ENCODE results near the gene TRPC3. TPM values are rescaled to one million over a fixed set of nuclear protein-coding genes. Genes with fewer than 3 reads are reported as not detected.

Gene TRPC3
- total and polyA plus RNA-seq, 2 experiments from 2014 or later = 0.22 TPM; not detected in 1

GRCh38 chr4:121953860-121954259, 2.0 kb upstream of the TRPC3 start:
- no peak for DNase-seq
- Histone ChIP-seq H4K20me1 (ENCODE audit: insufficient read depth) (no peaks in the 10 kb centered on the region), H3K4me1 (ENCODE audit: insufficient read depth) (no peaks in the 10 kb centered on the region), H3K4me3 (no peak overlapping the region), H3K9me3 (ENCODE audit: low read depth) (no peaks in the 10 kb centered on the region), H3F3A (ENCODE audit: insufficient read depth) (no peaks in the 10 kb centered on the region), H3K79me2 (ENCODE audit: insufficient read depth) (no peaks in the 10 kb centered on the region), H2AFZ (no peak overlapping the region), H3K27me3 (replicated peaks; ENCODE audit: insufficient read depth) (peaks cover 64% of the 10 kb centered on the region), H3K27ac (no peak overlapping the region), H3K36me3 (ENCODE audit: low read depth) (no peaks in the 10 kb centered on the region), H3K9ac (no peak overlapping the region), H3K4me2 (ENCODE audit: unreplicated experiment) (no peak overlapping the region), H3K9me2 (ENCODE audit: insufficient read depth) (no peaks in the 10 kb centered on the region)
- in situ Hi-C loops (cut with MboI) = no loop called here
- TF ChIP-seq EZH2phosphoT487 (IDR thresholded peaks at IDR 0.05; ENCODE audit: insufficient read depth, low read depth) (no peak), EZH2 (IDR thresholded peaks at IDR 0.05; ENCODE audit: insufficient read depth, poor library complexity, severe bottlenecking) (no peak)

GRCh38 chr4:121952290-121952689, 430 bp upstream of the TRPC3 start:
- Histone ChIP-seq H4K20me1 (ENCODE audit: insufficient read depth) (no peaks in the 10 kb centered on the region), H3K4me3 (0 out of 2 replicates have a peak overlapping the region, but pooled peaks have one; percentile 73), H3K9ac (no peak overlapping the region), H3K9me2 (ENCODE audit: insufficient read depth) (no peaks in the 10 kb centered on the region), H3K9me3 (ENCODE audit: low read depth) (no peaks in the 10 kb centered on the region), H2AFZ (no peak overlapping the region), H3K79me2 (ENCODE audit: insufficient read depth) (no peaks in the 10 kb centered on the region), H3K4me2 (ENCODE audit: unreplicated experiment) (peak overlapping the region; percentile 87), H3F3A (ENCODE audit: insufficient read depth) (no peaks in the 10 kb centered on the region), H3K4me1 (ENCODE audit: insufficient read depth) (no peaks in the 10 kb centered on the region), H3K27me3 (replicated peaks; ENCODE audit: insufficient read depth) (peaks cover 68% of the 10 kb centered on the region), H3K36me3 (ENCODE audit: low read depth) (no peaks in the 10 kb centered on the region), H3K27ac (no peak overlapping the region)
- TF ChIP-seq EZH2phosphoT487 (IDR thresholded peaks at IDR 0.05; ENCODE audit: insufficient read depth, low read depth) (no peak), EZH2 (IDR thresholded peaks at IDR 0.05; ENCODE audit: insufficient read depth, poor library complexity, severe bottlenecking) (peak; percentile 72)
- DNase-seq = no peak
- 44 to 46% methylated on average over 7 of the region's 7 CpGs for WGBS, 2 experiments (ENCODE audit: low coverage in 1 of 2, low lambda C conversion rate in 2 of 2, missing lambda C conversion rate in 2 of 2)
- in situ Hi-C loops (cut with MboI) = no loop called here

GRCh38 chr4:121950680-121951520, 960 bp downstream of the TRPC3 start:
- H3F3A ChIP-seq (ENCODE audit: insufficient read depth) = no peaks in the 10 kb centered on the region

DNA sequence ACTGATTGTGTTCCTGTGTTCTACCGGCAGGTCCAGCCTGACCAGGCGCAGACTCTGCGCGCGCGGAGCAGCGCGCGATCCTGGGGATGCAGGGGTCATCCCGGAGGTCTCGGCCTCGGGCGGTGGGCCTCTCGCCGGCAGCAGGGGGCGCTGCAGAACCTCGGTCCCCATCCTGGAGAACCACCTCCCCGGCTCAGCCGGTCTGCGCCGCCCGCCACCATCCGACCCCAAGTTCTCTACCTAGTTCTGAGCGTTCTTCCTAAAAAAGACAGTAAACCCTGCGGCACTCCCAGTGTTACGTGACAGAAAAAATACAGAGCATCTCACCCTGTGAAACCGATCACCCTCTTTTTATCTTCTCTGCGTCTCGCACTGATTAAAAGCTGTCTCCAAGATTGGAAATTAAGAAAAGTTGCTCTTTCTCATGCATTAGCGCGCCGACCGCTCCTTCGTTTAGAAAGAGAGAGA, 1.6 kb downstream of the TRPC3 start:
- WGBS, 2 experiments (ENCODE audit: low coverage in 1 of 2, low lambda C conversion rate in 2 of 2, missing lambda C conversion rate in 2 of 2) = 10 to 11% methylated on average over 34 of the region's 34 CpGs
- no peaks in the 10 kb centered on the region for H3K79me2 ChIP-seq (ENCODE audit: insufficient read depth)
- H2AFZ ChIP-seq = peak overlapping the region; percentile 91
- TF ChIP-seq EZH2phosphoT487 (IDR thresholded peaks at IDR 0.05; ENCODE audit: insufficient read depth, low read depth) (no peak), EZH2 (IDR thresholded peaks at IDR 0.05; ENCODE audit: insufficient read depth, poor library complexity, severe bottlenecking) (peak; percentile 63)
- H3K4me3 ChIP-seq = peak overlapping the region; percentile 73
- no peaks in the 10 kb centered on the region for H3K36me3 ChIP-seq (ENCODE audit: low read depth)
- no peak overlapping the region for H3K27ac ChIP-seq
- H3K4me2 ChIP-seq (ENCODE audit: unreplicated experiment) = peak overlapping the region; percentile 87
- no peak overlapping the region for H3K9ac ChIP-seq
- DNase-seq = peak; percentile 65
- peaks cover 76% of the 10 kb centered on the region for H3K27me3 ChIP-seq (replicated peaks; ENCODE audit: insufficient read depth)
- H3K9me3 ChIP-seq (ENCODE audit: low read depth) = no peaks in the 10 kb centered on the region
- H3K4me1 ChIP-seq (ENCODE audit: insufficient read depth) = no peaks in the 10 kb centered on the region
- H4K20me1 ChIP-seq (ENCODE audit: insufficient read depth) = no peaks in the 10 kb centered on the region
- no peaks in the 10 kb centered on the region for H3F3A ChIP-seq (ENCODE audit: insufficient read depth)
- no peaks in the 10 kb centered on the region for H3K9me2 ChIP-seq (ENCODE audit: insufficient read depth)
- in situ Hi-C loops (cut with MboI) = no loop called here

More at GRCh38 chr4:121950680-121951520, 960 bp downstream of the TRPC3 start:
- no peak overlapping the region for H3K27ac ChIP-seq
- H4K20me1 ChIP-seq (ENCODE audit: insufficient read depth) = no peaks in the 10 kb centered on the region
- H3K79me2 ChIP-seq (ENCODE audit: insufficient read depth) = no peaks in the 10 kb centered on the region
- no peaks in the 10 kb centered on the region for H3K9me2 ChIP-seq (ENCODE audit: insufficient read depth)
- TF ChIP-seq EZH2 (IDR thresholded peaks at IDR 0.05; ENCODE audit: insufficient read depth, poor library complexity, severe bottlenecking) (peak; percentile 64), EZH2phosphoT487 (IDR thresholded peaks at IDR 0.05; ENCODE audit: insufficient read depth, low read depth) (no peak)
- 2 to 4% methylated on average over 52 to 53 of the region's 76 CpGs for whole genome bisulfite sequencing, 2 experiments (ENCODE audit: low coverage in 1 of 2, low lambda C conversion rate in 2 of 2, missing lambda C conversion rate in 2 of 2)
- no peaks in the 10 kb centered on the region for H3K9me3 ChIP-seq (ENCODE audit: low read depth)
- no peak overlapping the region for H3K9ac ChIP-seq
- no peaks in the 10 kb centered on the region for H3K4me1 ChIP-seq (ENCODE audit: insufficient read depth)
- peak; percentile 50 for DNase-seq
- H3K36me3 ChIP-seq (ENCODE audit: low read depth) = no peaks in the 10 kb centered on the region
- H3K27me3 ChIP-seq (replicated peaks; ENCODE audit: insufficient read depth) = peaks cover 71% of the 10 kb centered on the region
- peak overlapping the region; percentile 91 for H2AFZ ChIP-seq
- peak overlapping the region; percentile 73 for H3K4me3 ChIP-seq
- H3K4me2 ChIP-seq (ENCODE audit: unreplicated experiment) = peak overlapping the region; percentile 87
- in situ Hi-C loops (cut with MboI) = no loop called here

All from GM23248 (cell line).